Measurements from ENCODE around the gene NFIB.

The NFIB gene

GRCh38 chr9:14318361-14318760 lies 4.4 kb upstream of the NFIB start:
- no peak for DNase-seq

- no peak for DNase-seq
These were observed 3.9 kb upstream of the NFIB start for GRCh38 chr9:14317667-14318320.

- DNase-seq: no peak
These were observed 2.8 kb upstream of the NFIB start for GRCh38 chr9:14316602-14317300.

GRCh38 chr9:14315875-14316601 lies 2.1 kb upstream of the NFIB start:
- DNase-seq: no peak

GRCh38 chr9:14314929-14315874 lies 1.3 kb upstream of the NFIB start:
- no peak for DNase-seq

GRCh38 chr9:14314424-14314928 lies 535 bp upstream of the NFIB start:
- no peak for DNase-seq

- no peak for DNase-seq
These were observed 482 bp downstream of the NFIB start for GRCh38 chr9:14313378-14313940.

- DNase-seq: no peak
These were observed 1.1 kb downstream of the NFIB start for GRCh38 chr9:14312719-14313377.

GRCh38 chr9:14311956-14312685 lies 1.8 kb downstream of the NFIB start:
- no peak for DNase-seq

- no peak for DNase-seq
These were observed 2.6 kb downstream of the NFIB start for GRCh38 chr9:14311171-14311949.

GRCh38 chr9:14310311-14310710 lies 3.6 kb downstream of the NFIB start:
- DNase-seq: no peak

- no peak for DNase-seq
These were observed 4.5 kb downstream of the NFIB start for GRCh38 chr9:14309403-14309802.

GRCh38 chr9:14308853-14309145 lies 5.1 kb downstream of the NFIB start:
- DNase-seq: no peak

- DNase-seq: no peak
These were observed 5.7 kb downstream of the NFIB start for GRCh38 chr9:14307989-14308852.

- no peak for DNase-seq
These were observed 7.0 kb downstream of the NFIB start for GRCh38 chr9:14306672-14307660.

GRCh38 chr9:14306188-14306587 lies 7.8 kb downstream of the NFIB start:
- DNase-seq: no peak

- no peak for DNase-seq
These were observed 9.7 kb downstream of the NFIB start for GRCh38 chr9:14304259-14304658.

GRCh38 chr9:14303521-14303920 lies 10.4 kb downstream of the NFIB start:
- DNase-seq: no peak

Data from activated CD4-positive, alpha-beta T cell treated with anti-CD3 and anti-CD28 coated beads, Interleukin-2, amount 50 U/mL, for 1 hour (primary cell).